Right lobe of liver (tissue), 4 donors: Measurements from ENCODE around the gene KCNC1.

Experiments
- POLR2A ChIP-seq: fragments of 450-650 bp; IDR thresholded peaks from one replicate; pipeline ENCODE4 v1.6.1; 2017; ENCODE audit warnings: antibody characterized with exemption, mild to moderate bottlenecking
- TF ChIP-seq, protein P1 (sequence below), 4 donors: fragments of 200-600 bp in 3 of 4; fragments of 450-650 bp in 1 of 4; IDR thresholded peaks; one replicate each; pipeline versions ENCODE4 v1.5.1 to v1.8.0; 2016 to 2022; ENCODE audit warnings: antibody characterized with exemption in 4 of 4, mild to moderate bottlenecking in 2 of 4
- donor health status: DM: no; HTN: no; CAD: no.
- donor health status: DM: no; HTN: no; CAD: no.
- donor health status: DM: no; HTN: yes; CAD: no.

DNA sequence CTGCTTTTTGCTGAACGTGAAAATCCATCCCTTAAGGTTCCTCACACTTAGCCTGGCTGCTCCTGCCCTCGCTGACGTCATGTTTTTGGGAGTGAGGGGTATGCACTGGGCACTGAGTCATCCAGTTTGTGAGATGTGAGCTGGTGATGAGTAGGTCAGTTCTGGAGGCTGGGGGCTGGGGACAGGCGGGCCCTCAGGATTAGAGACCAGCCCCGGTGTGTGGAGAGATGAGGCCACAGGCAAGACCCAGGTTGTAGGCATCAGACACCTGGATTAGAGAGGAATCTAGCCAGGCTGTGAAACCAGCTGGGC, 9.2 kb downstream of the KCNC1 start:
- TF ChIP-seq, protein P1, sequence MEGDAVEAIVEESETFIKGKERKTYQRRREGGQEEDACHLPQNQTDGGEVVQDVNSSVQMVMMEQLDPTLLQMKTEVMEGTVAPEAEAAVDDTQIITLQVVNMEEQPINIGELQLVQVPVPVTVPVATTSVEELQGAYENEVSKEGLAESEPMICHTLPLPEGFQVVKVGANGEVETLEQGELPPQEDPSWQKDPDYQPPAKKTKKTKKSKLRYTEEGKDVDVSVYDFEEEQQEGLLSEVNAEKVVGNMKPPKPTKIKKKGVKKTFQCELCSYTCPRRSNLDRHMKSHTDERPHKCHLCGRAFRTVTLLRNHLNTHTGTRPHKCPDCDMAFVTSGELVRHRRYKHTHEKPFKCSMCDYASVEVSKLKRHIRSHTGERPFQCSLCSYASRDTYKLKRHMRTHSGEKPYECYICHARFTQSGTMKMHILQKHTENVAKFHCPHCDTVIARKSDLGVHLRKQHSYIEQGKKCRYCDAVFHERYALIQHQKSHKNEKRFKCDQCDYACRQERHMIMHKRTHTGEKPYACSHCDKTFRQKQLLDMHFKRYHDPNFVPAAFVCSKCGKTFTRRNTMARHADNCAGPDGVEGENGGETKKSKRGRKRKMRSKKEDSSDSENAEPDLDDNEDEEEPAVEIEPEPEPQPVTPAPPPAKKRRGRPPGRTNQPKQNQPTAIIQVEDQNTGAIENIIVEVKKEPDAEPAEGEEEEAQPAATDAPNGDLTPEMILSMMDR (IDR thresholded peaks at IDR 0.05), result no peak
- no peak for TF ChIP-seq POLR2A
